RWPE1 (cell line): ENCODE measurements around the gene PGA5.

ENCODE experiments used
- CTCF ChIA-PET: fragments of 350-600 bp; sonication (Branson Sonifier 250); formaldehyde crosslinking; extraction: SDS; loops from one replicate; lab custom pipeline; 2021; lab: Yijun Ruan, JAX
- POLR2A ChIA-PET: fragments of 400-600 bp; formaldehyde crosslinking; extraction: SDS; loops from one replicate; lab custom pipeline; 2020; ENCODE audit warnings: antibody characterized with exemption; ENCODE audit not compliant: low non-redundant PET; lab: Yijun Ruan, JAX
- DNase-seq: peaks from one replicate; pipeline ENCODE4 v3.0.0; 2012; ENCODE audit warnings: low spot score
- H3K27ac ChIP-seq: fragments of 450-650 bp; 2 replicates; pipeline ENCODE4 v1.5.1; 2017
- CTCF ChIP-seq: fragments of 450-650 bp; conservative IDR thresholded peaks from 2 replicates; pipeline ENCODE4 v1.5.1; 2017; ENCODE audit warnings: low read depth, mild to moderate bottlenecking

PGA5 gene

GRCh38 chr11:61254403-61255025, 13.5 kb downstream of the PGA5 start:
- TF ChIP-seq CTCF: peak; percentile 72
- peak; percentile 67 for DNase-seq
- ChIA-PET POLR2A (no interaction called here), CTCF (interaction anchor here (0.5 to 1.8 kb wide), 11 partner anchors 8 to 211 kb away, joined by 3 to 15 read pairs (median 3); partner anchors contain the start of gene VWCE)
- H3K27ac ChIP-seq: no peak overlapping the region

GRCh38 chr11:61256710-61257482, 15.9 kb downstream of the PGA5 start:
- TF ChIP-seq CTCF: no peak
- ChIA-PET POLR2A (no interaction called here), CTCF (interaction anchor here (0.6 kb wide), 2 partner anchors 37 to 122 kb away, joined by 4 to 6 read pairs; no protein-coding TSS in a partner anchor)
- H3K27ac ChIP-seq: no peak overlapping the region
- DNase-seq: no peak

- ChIA-PET POLR2A (no interaction called here), CTCF (no interaction called here)
- DNase-seq: no peak
- H3K27ac ChIP-seq: no peak overlapping the region
- TF ChIP-seq CTCF: no peak
Observed at GRCh38 chr11:61258546-61258945, 17.6 kb downstream of the PGA5 start.

GRCh38 chr11:61259363-61259762, 18.4 kb downstream of the PGA5 start:
- no peak for TF ChIP-seq CTCF
- CTCF ChIA-PET: interaction anchor here (0.6 kb wide), 1 partner anchor 50 kb away, joined by 3 read pairs; no protein-coding TSS in a partner anchor
- no peak for DNase-seq
- no peak overlapping the region for H3K27ac ChIP-seq
- POLR2A ChIA-PET: no interaction called here

- ChIA-PET POLR2A (no interaction called here), CTCF (no interaction called here)
- no peak for DNase-seq
- TF ChIP-seq CTCF: no peak
- no peak overlapping the region for H3K27ac ChIP-seq
Observed at GRCh38 chr11:61264371-61264770, 23.4 kb downstream of the PGA5 start.

GRCh38 chr11:61264795-61265194, 23.8 kb downstream of the PGA5 start:
- ChIA-PET POLR2A (no interaction called here), CTCF (interaction anchor here (0.5 kb wide), 1 partner anchor 128 kb away, joined by 3 read pairs; the partner anchor contains the start of gene TMEM216)
- H3K27ac ChIP-seq: no peak overlapping the region
- DNase-seq: no peak
- no peak for TF ChIP-seq CTCF
